IPS DF 4.7 (cell line): ENCODE results near the gene UBAP1.
"Not testable (repeated sequence)": the region's sequence is repeated elsewhere in the genome, so short reads cannot be mapped to it uniquely, and the experiment has no call there.

ENCODE experiments used
- DNase-seq: peaks from one replicate; pipeline ENCODE4 v3.0.0-alpha.2; 2013; ENCODE audit warnings: low spot score; ENCODE audit errors: extremely low read depth

The UBAP1 gene

DNA sequence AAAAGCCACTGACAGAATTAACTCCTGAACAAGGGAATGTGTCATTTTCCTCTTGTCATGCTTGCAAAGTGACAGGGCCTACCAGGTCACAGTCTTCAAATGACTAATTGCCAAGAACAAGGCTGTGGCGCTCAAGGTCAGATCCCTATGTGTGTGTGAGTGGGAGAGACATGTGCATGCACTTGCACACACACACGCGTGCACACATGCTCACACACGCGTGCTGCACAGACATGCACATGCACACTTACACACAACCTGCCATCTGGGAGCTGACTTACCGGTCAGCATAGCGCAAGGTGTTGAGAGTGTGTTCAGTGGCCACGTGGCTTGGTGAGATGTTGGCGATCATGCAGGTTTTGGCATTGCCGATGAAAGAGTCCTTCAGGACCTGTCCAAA, 80.5 kb downstream of the UBAP1 start:
- no peak for DNase-seq

DNA sequence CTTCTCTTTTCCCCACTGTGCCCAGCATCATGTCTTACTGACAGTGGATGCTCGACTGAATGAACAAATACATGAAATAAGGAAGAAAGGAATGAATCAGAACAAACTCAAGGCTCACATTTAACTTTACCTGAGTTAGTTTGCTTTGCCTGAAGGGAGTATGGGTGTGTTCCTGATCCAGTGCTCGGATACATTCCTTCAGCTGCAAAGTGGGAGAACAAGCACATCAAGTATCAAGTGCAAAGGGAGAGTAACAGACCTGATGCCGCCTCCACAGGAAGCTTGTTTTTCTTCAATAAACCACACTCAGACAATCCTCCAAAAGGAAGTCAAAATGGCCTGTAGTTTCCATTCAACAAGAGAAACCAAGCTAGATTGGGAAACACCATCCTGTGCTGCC, 84.1 kb downstream of the UBAP1 start:
- no peak for DNase-seq

DNA sequence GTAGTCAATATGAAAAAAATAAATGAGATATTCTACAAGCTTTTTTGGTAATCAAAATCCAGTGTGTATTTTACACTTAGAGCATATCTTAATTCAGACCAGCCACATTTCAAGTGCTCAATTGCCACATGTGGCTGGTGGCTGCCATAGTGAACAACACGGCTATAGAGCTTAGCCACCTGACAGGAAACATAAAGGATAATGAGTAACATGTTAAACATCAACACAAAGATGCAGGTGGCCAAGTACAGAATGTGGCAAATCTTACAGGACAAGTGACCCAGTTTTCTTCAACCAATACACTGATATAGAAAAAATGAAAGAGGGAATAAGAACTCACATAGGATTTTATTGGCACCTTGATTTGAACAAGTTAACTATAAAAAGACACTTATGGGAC, 88.8 kb downstream of the UBAP1 start:
- no peak for DNase-seq

DNA sequence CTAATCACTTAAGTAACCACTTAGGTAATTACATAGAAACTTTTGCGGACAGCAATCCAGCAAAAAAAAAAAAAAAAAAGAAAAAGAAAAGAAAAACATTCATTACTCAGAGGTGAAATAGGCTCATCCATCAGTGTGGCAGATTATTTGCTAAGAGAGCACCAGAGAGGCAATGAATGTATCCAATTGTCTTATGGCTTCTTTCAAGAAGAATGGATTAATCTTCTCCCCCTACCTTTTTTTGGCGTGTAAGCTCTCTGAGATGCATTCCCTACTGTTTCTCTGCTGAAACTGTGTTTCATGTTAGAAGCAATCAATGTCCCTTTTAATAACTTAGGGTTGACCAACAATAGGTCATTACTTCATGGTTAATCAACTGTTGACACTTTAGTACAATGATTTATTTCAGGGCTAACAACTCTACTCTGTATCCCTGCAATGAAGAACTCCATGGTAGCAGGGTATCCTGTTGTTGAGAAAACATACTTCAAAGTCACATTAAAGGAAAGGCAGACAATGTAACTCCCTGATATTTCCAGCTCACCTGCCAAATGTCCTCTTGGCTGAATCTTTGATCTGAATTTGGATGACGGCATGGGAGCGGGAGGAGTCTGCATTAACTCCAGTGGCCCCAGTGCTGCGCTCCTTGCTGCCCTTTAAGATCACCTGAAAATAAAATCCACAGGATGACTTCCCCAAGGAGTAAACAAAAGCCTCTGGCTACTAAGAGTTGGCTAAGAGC, 92.6 kb downstream of the UBAP1 start:
- DNase-seq, result no peak

DNA sequence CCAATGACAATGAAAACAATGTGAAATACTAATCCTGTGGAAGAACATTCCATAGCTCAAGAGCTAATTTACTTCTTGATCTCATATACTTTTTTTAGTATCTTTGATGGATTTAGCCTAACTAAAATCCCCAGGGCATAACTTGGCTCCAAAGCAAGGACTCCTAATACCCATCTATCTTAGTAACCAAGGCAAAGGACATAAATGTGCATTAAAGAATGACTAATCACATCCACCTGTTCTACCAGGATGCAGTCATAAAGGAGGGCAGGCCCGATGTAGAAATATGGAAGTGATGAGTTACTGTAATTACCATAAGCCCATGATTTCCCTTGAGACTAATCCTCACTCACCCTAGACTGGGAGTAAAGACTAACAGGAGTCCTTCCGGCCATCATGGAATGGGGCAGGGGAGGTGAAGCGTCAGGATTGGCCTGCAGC, 93.3 kb downstream of the UBAP1 start:
- DNase-seq, result no peak

DNA sequence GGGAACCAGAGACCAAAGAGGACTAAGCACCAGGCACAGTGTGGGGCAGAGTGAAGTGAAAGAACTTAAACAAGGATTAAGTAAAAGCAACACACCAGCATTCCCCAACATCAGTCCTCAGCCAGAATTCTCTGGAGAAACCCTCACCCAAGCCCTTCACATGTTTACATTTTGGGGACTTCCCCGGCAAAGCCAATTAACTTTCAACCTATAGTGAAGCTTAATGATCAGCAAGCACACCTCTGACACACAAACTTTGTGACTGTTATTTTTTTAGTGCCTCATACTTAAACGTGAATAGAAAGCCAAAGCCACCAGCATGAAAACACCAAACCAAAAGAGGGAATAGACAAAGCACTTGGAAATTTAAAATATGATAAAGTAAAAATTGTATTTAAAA, 94.7 kb downstream of the UBAP1 start:
- not testable (repeated sequence) for DNase-seq

DNA sequence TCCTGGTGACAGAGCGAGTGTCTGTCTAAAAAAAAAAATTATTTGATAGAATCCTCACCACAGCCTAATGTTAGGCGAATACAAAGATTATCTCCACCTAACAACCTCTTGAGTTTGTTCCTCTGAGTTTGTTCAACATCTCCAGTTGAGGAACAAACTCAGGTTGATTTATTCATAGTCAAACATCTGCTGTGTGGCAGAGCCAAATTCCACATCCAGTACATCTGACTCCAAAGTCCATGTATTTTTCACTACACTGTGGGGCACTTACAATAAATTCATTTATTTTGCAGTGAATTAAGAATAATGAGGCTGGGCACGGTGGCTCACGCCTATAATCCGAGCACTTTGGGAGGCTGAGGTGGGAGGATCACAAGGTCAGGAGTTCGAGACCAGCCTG, 97.0 kb downstream of the UBAP1 start:
- DNase-seq, result no peak

DNA sequence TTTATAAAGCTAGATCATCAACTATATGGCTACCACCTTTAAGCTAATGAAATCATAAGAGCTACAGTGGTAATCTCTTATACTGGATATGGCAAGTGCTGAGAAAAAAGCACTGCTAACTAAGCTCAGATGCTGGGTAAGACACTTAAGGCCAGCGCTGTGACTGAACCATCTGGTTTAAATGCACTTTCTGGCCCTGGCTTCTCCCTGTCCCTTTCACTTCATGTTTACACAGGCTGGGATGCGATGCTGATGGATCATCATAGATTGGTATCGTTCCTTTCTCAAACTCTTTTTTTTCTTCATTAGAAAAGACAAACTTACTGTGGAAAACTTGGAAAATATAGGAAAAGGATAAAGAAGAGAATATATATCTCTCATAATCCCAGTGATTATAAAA, 97.9 kb downstream of the UBAP1 start:
- DNase-seq, result no peak

DNA sequence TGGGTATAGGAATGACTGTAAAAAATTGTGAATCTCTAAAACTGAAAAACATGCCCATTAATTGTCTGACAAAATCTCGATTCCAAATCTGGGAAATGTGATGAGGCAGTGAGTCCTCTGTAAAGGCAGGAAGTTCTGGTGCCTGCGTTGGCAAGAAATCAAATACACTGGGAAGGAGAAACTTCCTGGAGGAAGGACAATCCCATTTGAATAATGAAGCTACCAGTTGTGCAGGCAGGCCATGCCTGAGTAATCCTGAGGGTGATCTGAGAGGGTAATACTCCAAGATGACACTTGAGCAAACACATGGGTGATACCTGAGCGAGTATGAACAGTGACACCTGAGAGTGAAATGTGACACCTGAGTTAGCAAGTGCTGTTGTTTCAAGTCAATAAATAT, 100.6 kb downstream of the UBAP1 start:
- no peak for DNase-seq

DNA sequence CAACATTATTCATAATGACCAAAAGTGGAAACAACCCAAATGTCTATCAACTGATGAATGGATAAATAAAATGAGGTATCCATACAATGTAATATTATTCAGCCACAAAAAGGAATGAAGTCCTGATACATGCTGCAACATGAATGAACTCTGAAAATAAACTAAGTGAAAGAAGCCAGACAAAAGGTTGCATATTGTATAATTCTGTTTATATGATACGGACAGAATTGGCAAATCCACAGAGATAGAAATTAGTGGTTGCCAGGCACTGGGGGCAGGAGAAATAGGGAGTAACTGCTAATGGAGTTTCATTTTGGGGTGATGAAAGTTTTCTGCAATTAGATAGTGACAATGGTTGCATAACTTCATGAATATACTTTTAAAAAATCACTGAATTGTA, 103.3 kb downstream of the UBAP1 start:
- DNase-seq, result no peak

DNA sequence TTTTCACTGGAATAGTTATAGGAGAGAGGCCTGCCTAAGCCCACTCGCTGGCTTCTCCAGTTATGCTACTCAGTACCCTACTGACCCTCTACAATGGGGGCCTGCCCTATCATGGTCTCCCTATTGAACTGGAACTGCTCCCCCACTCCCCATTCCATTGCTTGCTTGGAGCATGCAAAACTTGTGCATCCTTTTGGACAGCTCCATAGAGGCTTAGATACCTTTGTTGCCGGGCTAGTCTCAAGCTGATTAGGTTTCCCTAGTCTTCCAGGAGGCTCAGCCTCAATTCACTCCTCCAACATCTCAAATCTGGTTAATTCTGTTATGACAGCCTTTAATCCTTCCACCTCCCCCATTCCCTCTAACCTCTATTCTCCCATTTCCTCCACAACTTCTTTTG, 110.3 kb downstream of the UBAP1 start:
- no peak for DNase-seq

DNA sequence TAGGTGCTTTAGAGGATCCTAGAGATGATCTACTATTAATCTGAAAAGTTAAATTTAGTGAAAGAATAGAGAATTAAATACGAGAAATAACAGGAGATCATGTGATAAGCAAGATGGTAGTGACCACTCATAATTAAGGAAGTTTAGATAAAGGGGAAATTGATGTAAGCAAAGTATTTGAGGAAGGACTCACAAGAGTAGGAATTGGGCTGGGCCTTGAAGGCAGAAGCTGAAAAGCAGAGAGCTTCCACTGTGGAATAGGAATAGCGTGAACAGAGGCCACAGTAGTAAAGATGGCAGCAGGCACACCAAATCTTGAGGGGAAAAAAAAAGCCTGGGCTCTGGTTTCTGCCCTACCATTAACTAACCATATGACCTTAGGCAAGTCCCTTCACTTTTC, 112.2 kb downstream of the UBAP1 start:
- no peak for DNase-seq

DNA sequence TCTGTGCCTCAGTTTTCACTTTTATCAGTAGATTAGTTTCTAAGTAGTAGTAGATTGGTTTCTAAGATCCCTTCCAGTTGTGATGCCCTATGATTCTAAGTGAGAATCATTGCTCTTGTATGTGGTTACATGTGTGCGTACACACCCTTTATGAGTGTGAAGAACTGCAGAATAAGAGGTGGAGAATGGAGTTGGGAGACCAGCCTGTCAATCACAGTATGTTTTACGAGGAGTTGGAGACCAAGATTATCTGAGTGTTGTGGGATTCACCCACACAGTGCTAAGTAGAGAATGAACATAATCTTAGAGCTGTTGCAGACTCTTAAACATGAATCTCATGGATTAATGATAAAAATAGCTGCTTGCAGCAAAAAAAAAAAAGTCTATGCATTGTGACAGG, 112.6 kb downstream of the UBAP1 start:
- DNase-seq, result no peak

DNA sequence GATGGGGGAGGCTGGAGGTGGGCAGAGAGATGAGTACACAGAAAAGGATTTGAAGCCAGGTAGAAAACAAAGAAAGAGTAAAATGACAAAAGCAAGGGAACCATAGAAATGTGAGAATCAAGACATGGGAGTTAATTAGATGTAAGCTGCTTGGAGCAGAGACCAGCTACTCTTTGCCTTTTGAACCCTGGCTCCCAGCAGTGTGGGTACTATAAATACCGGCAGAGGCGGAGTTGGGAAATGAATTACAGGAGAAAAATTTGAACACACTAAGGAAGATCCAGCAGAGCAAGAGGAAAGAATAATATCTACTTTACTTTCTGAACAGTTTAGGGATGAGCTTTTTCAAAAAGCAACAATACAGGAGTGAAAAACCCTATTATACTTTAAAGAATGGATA, 113.7 kb downstream of the UBAP1 start:
- no peak for DNase-seq

DNA sequence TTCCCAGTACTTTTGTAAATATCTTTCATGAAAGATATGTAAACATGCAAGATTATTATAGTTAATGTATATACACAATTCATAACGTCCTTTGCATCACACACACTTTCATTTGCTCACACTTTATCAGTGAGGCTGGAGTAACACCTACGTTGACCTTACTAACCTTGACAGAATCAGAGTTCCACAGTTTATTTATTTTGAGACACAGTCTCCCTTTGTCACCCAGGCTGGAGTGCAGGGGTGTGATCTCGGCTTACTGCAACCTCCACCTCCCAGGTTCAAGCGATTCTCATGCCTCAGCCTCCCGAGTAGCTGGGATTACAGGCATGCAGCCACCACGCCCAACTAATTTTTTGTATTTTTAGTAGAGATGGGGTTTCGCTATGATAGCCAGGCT, 122.2 kb downstream of the UBAP1 start:
- not testable (repeated sequence) for DNase-seq
